Endothelial cell of umbilical vein (primary cell): Measurements from ENCODE around the gene NUDT21. TPM values are rescaled to one million over a fixed set of nuclear protein-coding genes. Genes with fewer than 3 reads are reported as not detected.

Source experiments
- BruUV-seq: library from RNA; stranded (reverse); fragments of 400-500 nt; replicated peaks from 2 replicates; lab custom pipeline; 2021; lab: Mats Ljungman, UMichigan
- CTCF ChIA-PET: fragments of 300-600, 350-600 bp; sonication (Branson Sonifier 250); formaldehyde crosslinking; loops from one replicate; lab custom pipeline; 2021; ENCODE audit warnings: antibody characterized with exemption, inconsistent platforms; lab: Charles Lee
- POLR2A ChIA-PET: fragments of 300-600, 350-600 bp; sonication (Branson Sonifier 250); formaldehyde crosslinking; loops from one replicate; lab custom pipeline; 2021; ENCODE audit warnings: antibody characterized with exemption, inconsistent platforms; lab: Charles Lee
- DNase-seq: peaks from one replicate; pipeline ENCODE4 v3.0.0-alpha.2; 2011; ENCODE audit warnings: low read depth, low spot score
- FAIRE-seq: peaks from 2 replicates; lab custom pipeline; 2011; peaks lifted over from hg19 to GRCh38; lab: Jason Lieb, UNC
- H2AFZ ChIP-seq: 2 replicates; pipeline ENCODE4 v1.6.0; 2012; ENCODE audit warnings: low read depth, low read length, control low read depth, inconsistent platforms
- H3K27ac ChIP-seq: 2 replicates; pipeline ENCODE4 v1.5.1; 2011; ENCODE audit warnings: low read depth, mild to moderate bottlenecking, control low read depth, low read length, moderate library complexity; ENCODE audit not compliant: insufficient read depth
- H3K27me3 ChIP-seq, 2 experiments: 2 replicates each; pipeline versions ENCODE4 v1.6.0 to v1.6.1; 2011; ENCODE audit warnings: low read length in 2 of 2, mixed read lengths in 1 of 2; ENCODE audit not compliant: control insufficient read depth in 2 of 2, insufficient read depth in 2 of 2
- H3K36me3 ChIP-seq, 2 experiments: 2 replicates in 1 of 2; 3 replicates in 1 of 2; pipeline ENCODE4 v1.5.1; 2011; ENCODE audit warnings: low read length in 2 of 2, mild to moderate bottlenecking in 1 of 2, moderate library complexity in 1 of 2; ENCODE audit not compliant: control insufficient read depth in 2 of 2, insufficient read depth in 2 of 2; ENCODE audit errors: extremely low read depth in 1 of 2
- H3K4me1 ChIP-seq: 3 replicates; pipeline ENCODE4 v1.5.1; 2011; ENCODE audit warnings: mild to moderate bottlenecking, low read length; ENCODE audit not compliant: control insufficient read depth, insufficient read depth; ENCODE audit errors: extremely low read depth
- H3K4me2 ChIP-seq: 2 replicates; pipeline ENCODE4 v1.6.1; 2011; ENCODE audit warnings: low read length, control low read depth, mixed read lengths; ENCODE audit not compliant: insufficient read depth
- H3K4me3 ChIP-seq, 3 experiments: fragments of 200-600 bp in 1 of 3; sonication (generic), shearing (Covaris generic) in 1 of 3; replicated peaks in 1 of 3; 2 replicates each; pipeline ENCODE4 v1.5.1; 2011 to 2016; ENCODE audit warnings: control low read depth in 3 of 3, low read length in 3 of 3, mild to moderate bottlenecking in 2 of 3, inconsistent platforms in 1 of 3, low read depth in 1 of 3, moderate library complexity in 1 of 3; ENCODE audit not compliant: insufficient read depth in 1 of 3
- H3K79me2 ChIP-seq: 2 replicates; pipeline ENCODE4 v1.6.0; 2012; ENCODE audit warnings: low read length, inconsistent platforms; ENCODE audit not compliant: control insufficient read depth, insufficient read depth
- H3K9ac ChIP-seq: replicated peaks from 2 replicates; pipeline ENCODE3; 2011; ENCODE audit warnings: low read length, control low read depth; ENCODE audit not compliant: insufficient read depth; ENCODE audit errors: extremely low read depth
- H3K9me1 ChIP-seq: replicated peaks from 3 replicates; pipeline ENCODE4 v1.6.0; 2011; ENCODE audit warnings: mild to moderate bottlenecking, low read length; ENCODE audit not compliant: control insufficient read depth, insufficient read depth; ENCODE audit errors: extremely low read depth
- H3K9me3 ChIP-seq: replicated peaks from 2 replicates; pipeline ENCODE4 v1.5.1; 2012; ENCODE audit warnings: low read length, inconsistent platforms; ENCODE audit not compliant: control insufficient read depth, insufficient read depth
- H4K20me1 ChIP-seq: replicated peaks from 2 replicates; pipeline ENCODE3; 2011; ENCODE audit warnings: mild to moderate bottlenecking, low read length; ENCODE audit not compliant: control insufficient read depth, insufficient read depth; ENCODE audit errors: extremely low read depth
- CTCF ChIP-seq, 2 donors: IDR thresholded peaks; 1 replicate in 1 of 2; 2 replicates in 1 of 2; pipeline ENCODE4 v1.5.1; 2011; ENCODE audit warnings: low read length in 2 of 2, mild to moderate bottlenecking in 2 of 2, moderate library complexity in 2 of 2, control low read depth in 1 of 2, inconsistent platforms in 1 of 2, low read depth in 1 of 2; ENCODE audit not compliant: insufficient read depth in 1 of 2; ENCODE audit errors: extremely low read depth in 1 of 2
- EZH2 ChIP-seq: IDR thresholded peaks from 2 replicates; pipeline ENCODE4 v1.6.1; 2012; ENCODE audit warnings: borderline replicate concordance, low read depth, mild to moderate bottlenecking, moderate library complexity, low read length, inconsistent platforms; ENCODE audit not compliant: severe bottlenecking
- FOS ChIP-seq: IDR thresholded peaks from 2 replicates; pipeline ENCODE4 v1.6.1; 2011; ENCODE audit warnings: mild to moderate bottlenecking, low read length, moderate library complexity, borderline replicate concordance; ENCODE audit not compliant: insufficient read depth
- GATA2 ChIP-seq: IDR thresholded peaks from 2 replicates; pipeline ENCODE4 v1.7.0; 2011; ENCODE audit warnings: low read depth, mild to moderate bottlenecking, moderate library complexity, mixed read lengths, low read length; ENCODE audit not compliant: insufficient read length, insufficient read depth
- JUN ChIP-seq: IDR thresholded peaks from 2 replicates; pipeline ENCODE4 v1.6.1; 2011; ENCODE audit warnings: borderline replicate concordance, low read depth; ENCODE audit not compliant: insufficient read length, insufficient read depth
- MAX ChIP-seq: IDR thresholded peaks from 2 replicates; pipeline ENCODE4 v1.6.1; 2011; ENCODE audit not compliant: insufficient read depth, insufficient read length
- MYC ChIP-seq: IDR thresholded peaks from one replicate; pipeline ENCODE4 v1.6.1; 2011; ENCODE audit warnings: mild to moderate bottlenecking, low read depth, low read length
- POLR2A ChIP-seq: IDR thresholded peaks from 2 replicates; pipeline ENCODE4 v1.6.1; 2012; ENCODE audit warnings: low read depth, mild to moderate bottlenecking, control low read depth, low read length
- POLR2AphosphoS5 ChIP-seq: IDR thresholded peaks from 2 replicates; pipeline ENCODE4 v1.6.1; 2012; ENCODE audit warnings: low read depth, mild to moderate bottlenecking, control low read depth, low read length, moderate library complexity; ENCODE audit not compliant: insufficient read depth
- dilution Hi-C: fragments of 300-500 bp; cut with MboI; formaldehyde crosslinking; loops from one replicate; pipeline ENCODE4 v1.15.0; 2019; ENCODE audit warnings: low sequenced_read_pairs; ENCODE audit not compliant: extremely low pct_ligation_motif_present
- intact Hi-C: fragments of 100-400 bp; cut with micrococcal nuclease; formaldehyde crosslinking; loops from one replicate; pipeline ENCODE4 v1.10.0; 2022
- polyA plus RNA-seq, 4 experiments: library from polyadenylated mRNA; depleted of rRNA in 3 of 4; stranded (reverse) in 3 of 4; unstranded in 1 of 4; fragments of >200 nt; gene quantifications; 2 replicates each; pipeline versions ENCODE4 v1.2.1 to v1.2.3, GENCODE V29; 2011 to 2012; ENCODE audit warnings: missing spikeins in 1 of 4
- total RNA-seq: library from RNA; stranded (reverse); gene quantifications from 2 replicates; pipeline ENCODE4 v1.2.3, GENCODE V29; 2021

The NUDT21 gene
- total and polyA plus RNA-seq, 2 donors (not counting 3 experiments of a cell fraction or from before 2014, with no cell fraction given) = 56.4 to 158 TPM

GRCh38 chr16:56466344-56466743 is 15.2 kb upstream of the NUDT21 start:
- Histone ChIP-seq H3K9ac (no peak overlapping the region), H2AFZ (no peak overlapping the region), H3K36me3 (peaks cover 17 to 38% of the 10 kb centered on the region in 2 experiments), H3K4me3 (no peak overlapping the region), H3K27me3 (no peaks in the 10 kb centered on the region), H3K4me1 (no peaks in the 10 kb centered on the region), H3K27ac (no peak overlapping the region), H3K79me2 (no peaks in the 10 kb centered on the region), H4K20me1 (no peaks in the 10 kb centered on the region), H3K9me3 (no peaks in the 10 kb centered on the region), H3K4me2 (no peak overlapping the region), H3K9me1 (no peaks in the 10 kb centered on the region)
- intact Hi-C loops (no loop called here), dilution Hi-C loops (no loop called here)
- POLR2A ChIA-PET = no interaction called here
- DNase-seq = no peak
- BruUV-seq = no TSS peak
- CTCF ChIA-PET = interaction anchor here (0.7 to 2.0 kb wide), 2 partner anchors 9 to 236 kb away, joined by 4 read pairs; no protein-coding TSS in a partner anchor
- no peak for FAIRE-seq
- TF ChIP-seq POLR2A (no peak), JUN (no peak), EZH2 (no peak), POLR2AphosphoS5 (no peak)

- H3K36me3 ChIP-seq = peaks cover 4 to 47% of the 10 kb centered on the region in 2 experiments
- H4K20me1 ChIP-seq = no peaks in the 10 kb centered on the region
- FAIRE-seq = no peak
- H3K4me2 ChIP-seq = no peak overlapping the region
- H3K27ac ChIP-seq = no peak overlapping the region
- intact Hi-C loops = no loop called here
- no peak for DNase-seq
- ChIA-PET POLR2A (interaction anchor here (0.7 kb wide), 1 partner anchor 12 kb away, joined by 11 read pairs; the partner anchor contains the start of gene NUDT21), CTCF (no interaction called here)
- no peaks in the 10 kb centered on the region for H3K4me1 ChIP-seq
- dilution Hi-C loops = no loop called here
- H3K27me3 ChIP-seq = no peaks in the 10 kb centered on the region
- no peaks in the 10 kb centered on the region for H3K79me2 ChIP-seq
- no peak for TF ChIP-seq POLR2AphosphoS5
- no peak for TF ChIP-seq GATA2
- TF ChIP-seq POLR2A = no peak
- no peak for TF ChIP-seq MYC
- no peak for TF ChIP-seq MAX
- TF ChIP-seq FOS = no peak
- no peak for TF ChIP-seq JUN
- no peak for TF ChIP-seq CTCF (IDR thresholded peaks at IDR 0.05; ENCODE audit: extremely low read depth in 1 of 2, insufficient read depth in 1 of 2, low read depth in 1 of 2, low read length in 2 of 2)
- TF ChIP-seq EZH2 = no peak
- BruUV-seq = no TSS peak
- no peaks in the 10 kb centered on the region for H3K9me1 ChIP-seq
- no peaks in the 10 kb centered on the region for H3K9me3 ChIP-seq
- no peak overlapping the region for H3K4me3 ChIP-seq
- no peak overlapping the region for H3K9ac ChIP-seq
- no peak overlapping the region for H2AFZ ChIP-seq
These were observed 12.0 kb upstream of the NUDT21 start for GRCh38 chr16:56463153-56463552.
